Measurements from ENCODE around the gene STX8.

The STX8 gene

GRCh38 chr17:9235346-9235745 lies 340.3 kb downstream of the STX8 start:
- no peak for DNase-seq

- DNase-seq, result no peak
These were observed 341.2 kb downstream of the STX8 start for GRCh38 chr17:9234389-9234945.

GRCh38 chr17:9233761-9234160 lies 341.9 kb downstream of the STX8 start:
- DNase-seq, result no peak

- DNase-seq, result no peak
These were observed 342.4 kb downstream of the STX8 start for GRCh38 chr17:9233271-9233599.

- DNase-seq, result no peak
These were observed 342.9 kb downstream of the STX8 start for GRCh38 chr17:9232591-9233270.

GRCh38 chr17:9232155-9232475 lies 343.5 kb downstream of the STX8 start:
- no peak for DNase-seq

- no peak for DNase-seq
These were observed 344.0 kb downstream of the STX8 start for GRCh38 chr17:9231449-9232154.

GRCh38 chr17:9230861-9231260 lies 344.8 kb downstream of the STX8 start:
- no peak for DNase-seq

- DNase-seq, result no peak
These were observed 345.3 kb downstream of the STX8 start for GRCh38 chr17:9230346-9230745.

GRCh38 chr17:9229826-9230201 lies 345.8 kb downstream of the STX8 start:
- DNase-seq, result no peak

- no peak for DNase-seq
These were observed 346.3 kb downstream of the STX8 start for GRCh38 chr17:9229160-9229825.

GRCh38 chr17:9228408-9229159 lies 347.0 kb downstream of the STX8 start:
- no peak for DNase-seq

GRCh38 chr17:9227819-9228407 lies 347.7 kb downstream of the STX8 start:
- no peak for DNase-seq

- DNase-seq, result no peak
These were observed 348.9 kb downstream of the STX8 start for GRCh38 chr17:9226794-9227135.

GRCh38 chr17:9226130-9226793 lies 349.4 kb downstream of the STX8 start:
- no peak for DNase-seq

GRCh38 chr17:9225305-9226101 lies 350.1 kb downstream of the STX8 start:
- no peak for DNase-seq

- DNase-seq, result no peak
These were observed 351.1 kb downstream of the STX8 start for GRCh38 chr17:9224485-9224884.

GRCh38 chr17:9223531-9223930 lies 352.1 kb downstream of the STX8 start:
- DNase-seq, result no peak

- no peak for DNase-seq
These were observed 353.8 kb downstream of the STX8 start for GRCh38 chr17:9221922-9222180.

GRCh38 chr17:9221147-9221921 lies 354.3 kb downstream of the STX8 start:
- DNase-seq, result no peak

All from NCI-H2029 treated with DMSO at 0.1 percent for 48 hours (cell line).